SK-N-MC (cell line): ENCODE measurements around the gene GPC5.

ENCODE experiments used
- EZH2 ChIP-seq: fragments of 200-600 bp; sonication (generic); IDR thresholded peaks from one replicate; pipeline ENCODE4 v1.6.1; 2017; ENCODE audit warnings: antibody characterized with exemption
- POLR2AphosphoS5 ChIP-seq: IDR thresholded peaks from 2 replicates; pipeline ENCODE4 v1.6.1; 2012; ENCODE audit warnings: mild to moderate bottlenecking, low read depth, low read length, borderline replicate concordance

- no peak for TF ChIP-seq POLR2AphosphoS5
- no peak for TF ChIP-seq EZH2
Measured at GRCh38 chr13:92054389-92054788, 656.0 kb downstream of the GPC5 start.
